Hepatocyte (in vitro differentiated cells): ENCODE measurements around the gene GBE1.

Experiments
- CTCF ChIP-seq: fragments of 200-600 bp; sonication (generic); IDR thresholded peaks from 2 replicates; pipeline ENCODE4 v1.5.1; 2016; ENCODE audit warnings: antibody characterized with exemption, mild to moderate bottlenecking; ENCODE audit not compliant: poor library complexity
- EZH2 ChIP-seq: fragments of 200-600 bp; sonication (generic); IDR thresholded peaks from 2 replicates; pipeline ENCODE4 v1.6.1; 2016; ENCODE audit warnings: antibody characterized with exemption, mild to moderate bottlenecking, borderline replicate concordance

GRCh38 chr3:81776643-81777042, 15.2 kb upstream of the GBE1 start:
- TF ChIP-seq CTCF (no peak), EZH2 (no peak)
